CD14-positive monocyte (primary cell): ENCODE data around the gene HS6ST2. TPM values are rescaled to one million over a fixed set of nuclear protein-coding genes. Genes with fewer than 3 reads are reported as not detected.

Experiments
- DNase-seq, 3 donors: peaks; one replicate each; pipeline ENCODE4 v3.0.0-alpha.2; 2011 to 2022
- H2AFZ ChIP-seq: 2 replicates; pipeline ENCODE4 v1.6.0; 2012; ENCODE audit warnings: mild to moderate bottlenecking, low read depth, low read length, inconsistent platforms; ENCODE audit not compliant: insufficient read depth, poor library complexity, severe bottlenecking
- H3K27ac ChIP-seq, 2 donors: 1 replicate in 1 of 2; 2 replicates in 1 of 2; pipeline ENCODE4 v1.5.1; 2012 to 2013; ENCODE audit warnings: low read length in 2 of 2, control low read depth in 1 of 2, inconsistent platforms in 1 of 2, low read depth in 1 of 2, mild to moderate bottlenecking in 1 of 2
- H3K27me3 ChIP-seq, 2 donors: one replicate each; pipeline versions ENCODE4 v1.6.0 to v1.6.1; 2011 to 2013; ENCODE audit warnings: low read length in 2 of 2; ENCODE audit not compliant: control insufficient read depth in 2 of 2, insufficient read depth in 2 of 2
- H3K36me3 ChIP-seq, 2 donors: replicated peaks in 1 of 2; 1 replicate in 1 of 2; 2 replicates in 1 of 2; pipeline versions ENCODE4 v1.5.1 to v1.6.1; 2012 to 2013; ENCODE audit warnings: low read length in 2 of 2, control low read depth in 1 of 2, inconsistent platforms in 1 of 2, mild to moderate bottlenecking in 1 of 2; ENCODE audit not compliant: insufficient read depth in 2 of 2, control insufficient read depth in 1 of 2
- H3K4me1 ChIP-seq, 2 donors: 1 replicate in 1 of 2; 2 replicates in 1 of 2; pipeline versions ENCODE4 v1.5.1 to v1.6.1; 2012 to 2013; ENCODE audit warnings: low read length in 2 of 2, control low read depth in 1 of 2, inconsistent platforms in 1 of 2, mild to moderate bottlenecking in 1 of 2, moderate library complexity in 1 of 2; ENCODE audit not compliant: insufficient read depth in 2 of 2, control insufficient read depth in 1 of 2
- H3K4me2 ChIP-seq: replicated peaks from 2 replicates; pipeline ENCODE3; 2012; ENCODE audit warnings: low read length, moderate library complexity, mild to moderate bottlenecking; ENCODE audit not compliant: poor library complexity, severe bottlenecking; ENCODE audit errors: extremely low read depth
- H3K4me3 ChIP-seq, 3 experiments: fragments of 200-600 bp in 1 of 3; sonication (generic) in 1 of 3; replicated peaks in 1 of 3; 1 replicate in 2 of 3; 2 replicates in 1 of 3; pipeline ENCODE4 v1.5.1; 2011 to 2013; ENCODE audit warnings: low read length in 3 of 3, mild to moderate bottlenecking in 3 of 3, control low read depth in 2 of 3, low read depth in 2 of 3, inconsistent platforms in 1 of 3, moderate library complexity in 1 of 3
- H3K79me2 ChIP-seq: 2 replicates; pipeline ENCODE4 v1.6.0; 2012; ENCODE audit warnings: mild to moderate bottlenecking, control low read depth, inconsistent platforms, low read length, moderate library complexity; ENCODE audit not compliant: insufficient read depth
- H3K9ac ChIP-seq: 2 replicates; pipeline ENCODE4 v1.6.0; 2017; ENCODE audit warnings: low read length, mild to moderate bottlenecking; ENCODE audit not compliant: insufficient read depth, poor library complexity, severe bottlenecking
- H3K9me3 ChIP-seq, 2 donors: replicated peaks in 1 of 2; 1 replicate in 1 of 2; 2 replicates in 1 of 2; pipeline versions ENCODE4 v1.5.1 to v1.6.1; 2012 to 2013; ENCODE audit warnings: low read length in 2 of 2, control low read depth in 1 of 2; ENCODE audit not compliant: control insufficient read depth in 1 of 2, insufficient read depth in 1 of 2
- H4K20me1 ChIP-seq: 2 replicates; pipeline ENCODE4 v1.6.0; 2012; ENCODE audit warnings: mild to moderate bottlenecking, low read length, control low read depth, moderate library complexity; ENCODE audit not compliant: insufficient read depth
- H3K27ac Mint-ChIP-seq, 7 donors: one replicate each; pipeline ENCODE4 v1.8.0; 2020; ENCODE audit warnings: mild to moderate bottlenecking in 7 of 7, mixed read lengths in 7 of 7, moderate library complexity in 6 of 7, inconsistent platforms in 2 of 7
- H3K27me3 Mint-ChIP-seq, 3 donors: one replicate each; pipeline ENCODE4 v1.8.0; 2021 to 2022; ENCODE audit warnings: low read depth in 3 of 3, mild to moderate bottlenecking in 3 of 3, mixed read lengths in 3 of 3, moderate library complexity in 3 of 3, inconsistent platforms in 1 of 3
- H3K36me3 Mint-ChIP-seq, 2 donors: one replicate each; pipeline ENCODE4 v1.8.0; 2020; ENCODE audit warnings: mixed read lengths in 2 of 2, inconsistent platforms in 1 of 2, mild to moderate bottlenecking in 1 of 2
- H3K4me1 Mint-ChIP-seq: one replicate; pipeline ENCODE4 v1.8.0; 2020; ENCODE audit warnings: mild to moderate bottlenecking, mixed read lengths
- H3K4me3 Mint-ChIP-seq, 2 donors: one replicate each; pipeline ENCODE4 v1.8.0; 2020; ENCODE audit warnings: mild to moderate bottlenecking in 2 of 2, mixed read lengths in 2 of 2, moderate library complexity in 1 of 2
- H3K9me3 Mint-ChIP-seq, 7 donors: one replicate each; pipeline ENCODE4 v1.8.0; 2020 to 2022; ENCODE audit warnings: mixed read lengths in 7 of 7, mild to moderate bottlenecking in 6 of 7, moderate library complexity in 6 of 7, inconsistent platforms in 2 of 7
- WGBS: methylation state at CpG from one replicate; pipeline ENCODE4 v1.1.5; 2013; ENCODE audit warnings: missing lambda C conversion rate; ENCODE audit not compliant: insufficient coverage; 5-methylcytosine and 5-hydroxymethylcytosine counted together
- intact Hi-C, 2 donors: fragments of 100-400 bp; cut with micrococcal nuclease; formaldehyde crosslinking; loops; one replicate each; pipeline versions ENCODE4 v1.15.0 to v1.15.1; 2023
- polyA plus RNA-seq, 3 donors: library from polyadenylated mRNA; depleted of rRNA in 1 of 3; unstranded in 2 of 3; stranded (reverse) in 1 of 3; fragments of 300-500 nt in 2 of 3; fragments of >200 nt in 1 of 3; fragmentation: Illumina TruSeq in 2 of 3; gene quantifications; 1 replicate in 2 of 3; 2 replicates in 1 of 3; pipeline ENCODE4 v1.2.3, GENCODE V29; 2012 to 2021
- TF ChIP-seq, protein P1 (sequence below): fragments of 200-600 bp; IDR thresholded peaks from one replicate; pipeline ENCODE4 v1.8.0; 2022; ENCODE audit warnings: antibody characterized with exemption, mild to moderate bottlenecking

HS6ST2 gene
- polyA plus RNA-seq, 3 donors = not detected

DNA sequence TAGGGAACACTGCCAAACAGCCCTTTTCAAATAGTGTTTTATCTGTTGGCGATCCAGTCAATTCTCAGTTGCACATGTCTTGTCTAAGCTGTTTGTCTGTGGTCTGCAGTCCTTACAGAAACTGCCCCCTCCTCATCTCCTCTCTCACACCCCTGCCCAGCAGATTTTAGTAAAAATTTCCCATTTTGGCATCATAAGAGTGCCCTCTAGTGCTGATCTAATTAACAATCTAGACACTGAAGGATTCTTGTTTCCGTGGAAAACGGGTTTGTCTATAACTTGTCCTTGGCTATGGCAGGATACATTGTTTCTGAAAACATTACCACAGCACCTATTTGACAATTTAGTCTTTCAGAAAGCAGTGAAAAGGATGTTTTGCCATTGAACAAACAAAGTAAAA, 242.4 kb downstream of the HS6ST2 start:
- H3K36me3 Mint-ChIP-seq = no peaks in the 10 kb centered on the region
- no peaks in the 10 kb centered on the region for H3K9me3 ChIP-seq
- no peak overlapping the region for H3K4me3 Mint-ChIP-seq
- peaks cover 0 to 9% (median 4%) of the 10 kb centered on the region in 7 donors for H3K9me3 Mint-ChIP-seq
- H3K4me1 Mint-ChIP-seq = peaks cover 6% of the 10 kb centered on the region
- TF ChIP-seq, protein P1, sequence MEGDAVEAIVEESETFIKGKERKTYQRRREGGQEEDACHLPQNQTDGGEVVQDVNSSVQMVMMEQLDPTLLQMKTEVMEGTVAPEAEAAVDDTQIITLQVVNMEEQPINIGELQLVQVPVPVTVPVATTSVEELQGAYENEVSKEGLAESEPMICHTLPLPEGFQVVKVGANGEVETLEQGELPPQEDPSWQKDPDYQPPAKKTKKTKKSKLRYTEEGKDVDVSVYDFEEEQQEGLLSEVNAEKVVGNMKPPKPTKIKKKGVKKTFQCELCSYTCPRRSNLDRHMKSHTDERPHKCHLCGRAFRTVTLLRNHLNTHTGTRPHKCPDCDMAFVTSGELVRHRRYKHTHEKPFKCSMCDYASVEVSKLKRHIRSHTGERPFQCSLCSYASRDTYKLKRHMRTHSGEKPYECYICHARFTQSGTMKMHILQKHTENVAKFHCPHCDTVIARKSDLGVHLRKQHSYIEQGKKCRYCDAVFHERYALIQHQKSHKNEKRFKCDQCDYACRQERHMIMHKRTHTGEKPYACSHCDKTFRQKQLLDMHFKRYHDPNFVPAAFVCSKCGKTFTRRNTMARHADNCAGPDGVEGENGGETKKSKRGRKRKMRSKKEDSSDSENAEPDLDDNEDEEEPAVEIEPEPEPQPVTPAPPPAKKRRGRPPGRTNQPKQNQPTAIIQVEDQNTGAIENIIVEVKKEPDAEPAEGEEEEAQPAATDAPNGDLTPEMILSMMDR = no peak
- H3K4me3 ChIP-seq = no peak overlapping the region
- intact Hi-C loops = no loop called here
- H2AFZ ChIP-seq = no peak overlapping the region
- no peak overlapping the region for H3K4me2 ChIP-seq
- H3K4me1 ChIP-seq = no peaks in the 10 kb centered on the region
- H3K27me3 Mint-ChIP-seq = peaks cover 0 to 5% (median 3%) of the 10 kb centered on the region in 3 donors
- H3K79me2 ChIP-seq = no peaks in the 10 kb centered on the region
- no peak for DNase-seq
- H3K27ac ChIP-seq = no peak overlapping the region
- no peak overlapping the region for H3K9ac ChIP-seq
- no peaks in the 10 kb centered on the region for H4K20me1 ChIP-seq
- no peaks in the 10 kb centered on the region for H3K36me3 ChIP-seq
- H3K27ac Mint-ChIP-seq = no peak overlapping the region
- no CpG with 5 or more reads among the region's 3 CpGs for WGBS
- H3K27me3 ChIP-seq = peaks cover 0 to 4% of the 10 kb centered on the region in 2 donors

DNA sequence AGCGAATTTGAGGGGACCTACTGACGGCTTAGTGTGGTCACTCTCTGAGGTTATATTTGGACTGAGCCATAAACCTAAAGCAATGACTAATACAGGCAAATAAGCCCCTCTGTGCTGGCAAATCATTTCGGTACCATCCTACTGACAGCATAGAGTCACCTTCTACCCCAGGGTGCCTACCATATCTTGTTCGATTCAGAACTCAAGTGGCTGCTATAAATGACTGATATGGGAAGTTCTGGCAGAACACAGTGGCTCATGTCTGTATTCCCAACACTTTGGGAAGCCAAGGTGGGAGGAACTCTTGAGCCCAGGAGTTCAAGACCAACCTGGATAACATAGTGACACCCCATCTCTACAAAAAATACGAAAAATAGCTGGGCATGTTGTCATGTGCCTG, 243.5 kb downstream of the HS6ST2 start:
- H3K4me3 Mint-ChIP-seq = no peak overlapping the region
- intact Hi-C loops = no loop called here
- H3K27me3 Mint-ChIP-seq = peaks cover 0 to 5% (median 1%) of the 10 kb centered on the region in 3 donors

More for the DNA sequence above, 243.5 kb downstream of the HS6ST2 start:
- no peak overlapping the region for H3K27ac ChIP-seq
- no peak overlapping the region for H3K4me3 ChIP-seq
- H3K36me3 ChIP-seq = no peaks in the 10 kb centered on the region
- H3K9ac ChIP-seq = no peak overlapping the region
- no peaks in the 10 kb centered on the region for H3K9me3 ChIP-seq
- H3K4me2 ChIP-seq = no peak overlapping the region
- no peak for DNase-seq
- Mint-ChIP-seq H3K9me3 (peaks cover 0 to 5% (median 0%) of the 10 kb centered on the region in 7 donors), H3K4me1 (peaks cover 6% of the 10 kb centered on the region), H3K36me3 (no peaks in the 10 kb centered on the region), H3K27ac (no peak overlapping the region)
- no peaks in the 10 kb centered on the region for H3K79me2 ChIP-seq
- H4K20me1 ChIP-seq = no peaks in the 10 kb centered on the region
- no peaks in the 10 kb centered on the region for H3K4me1 ChIP-seq
- H3K27me3 ChIP-seq = peaks cover 0 to 3% of the 10 kb centered on the region in 2 donors
- no CpG with 5 or more reads among the region's 5 CpGs for WGBS
- no peak overlapping the region for H2AFZ ChIP-seq
- TF ChIP-seq, protein P1 = no peak
